GM19372 (cell line): ENCODE results near the gene LRRTM3.

Experiments
- ATAC-seq: cut with Tn5 transposase; IDR thresholded peaks from one replicate; pipeline ENCODE4 v1.9.1; 2021; ENCODE audit warnings: mild to moderate bottlenecking, low read depth, moderate library complexity; ENCODE audit not compliant: unreplicated experiment

Gene LRRTM3

GRCh38 chr10:67110286-67110685, 184.4 kb downstream of the LRRTM3 start:
- no peak for ATAC-seq

- ATAC-seq, result no peak
Observed at GRCh38 chr10:67112765-67113164, 186.9 kb downstream of the LRRTM3 start.

DNA sequence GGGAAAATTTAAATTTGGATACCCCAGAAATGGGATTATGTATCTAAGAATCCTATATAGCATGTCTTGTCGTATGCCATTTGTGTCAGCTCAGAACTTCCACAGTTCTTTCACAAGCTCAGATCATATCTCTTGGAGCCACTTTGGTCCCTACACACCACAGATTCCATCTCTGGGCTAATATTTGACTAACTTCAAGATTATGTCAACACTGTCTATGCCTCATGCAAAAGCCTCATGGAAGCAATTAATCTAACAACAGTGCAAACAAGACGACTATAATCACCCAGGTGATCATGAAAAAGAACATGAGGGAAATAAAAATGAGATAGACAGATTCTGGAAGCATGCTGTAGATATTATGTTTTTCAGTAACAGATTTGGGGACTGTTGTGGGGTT, 189.1 kb downstream of the LRRTM3 start:
- ATAC-seq, result no peak

- ATAC-seq, result no peak
Observed at GRCh38 chr10:67115972-67116371, 190.1 kb downstream of the LRRTM3 start.

- ATAC-seq, result no peak
Observed at GRCh38 chr10:67119651-67120050, 193.8 kb downstream of the LRRTM3 start.

DNA sequence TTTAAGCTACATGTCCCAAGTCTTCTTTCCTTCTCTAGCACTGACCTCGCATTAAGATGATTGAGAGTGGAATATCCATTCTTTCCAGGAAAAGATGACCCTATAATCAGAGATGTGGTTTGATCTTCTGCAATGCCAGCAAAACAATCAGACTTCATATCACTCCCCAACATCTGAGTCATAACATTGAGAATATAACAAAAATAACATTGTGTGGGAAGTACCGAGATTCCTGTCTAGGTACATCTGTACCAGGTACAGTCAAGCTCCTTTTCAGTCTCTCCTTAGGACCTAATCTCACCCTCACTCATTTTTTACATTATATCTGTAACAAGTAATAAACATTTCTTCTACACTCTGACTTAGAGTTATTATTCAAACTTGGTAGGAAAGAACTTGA, 201.6 kb downstream of the LRRTM3 start:
- ATAC-seq, result no peak

- no peak for ATAC-seq
Observed at GRCh38 chr10:67140641-67141040, 214.8 kb downstream of the LRRTM3 start.

DNA sequence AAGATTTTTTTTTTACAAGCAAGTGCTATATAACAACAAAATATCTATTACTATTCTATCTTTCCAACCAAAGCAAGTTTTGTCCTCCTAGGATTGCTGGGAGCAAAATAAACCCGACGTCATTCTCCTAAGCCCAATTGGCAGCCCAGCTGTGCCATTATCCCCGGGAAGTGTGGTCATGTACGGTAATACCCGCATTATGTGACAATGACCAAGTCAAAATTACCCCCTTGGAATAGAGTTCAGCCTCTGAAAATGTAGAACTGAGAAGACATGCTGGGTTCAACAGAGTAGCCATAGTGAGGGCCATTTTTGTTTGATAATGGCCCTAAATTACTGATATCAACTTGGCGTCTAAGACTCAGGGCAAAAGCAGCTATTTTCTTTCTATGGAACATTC, 215.5 kb downstream of the LRRTM3 start:
- no peak for ATAC-seq

DNA sequence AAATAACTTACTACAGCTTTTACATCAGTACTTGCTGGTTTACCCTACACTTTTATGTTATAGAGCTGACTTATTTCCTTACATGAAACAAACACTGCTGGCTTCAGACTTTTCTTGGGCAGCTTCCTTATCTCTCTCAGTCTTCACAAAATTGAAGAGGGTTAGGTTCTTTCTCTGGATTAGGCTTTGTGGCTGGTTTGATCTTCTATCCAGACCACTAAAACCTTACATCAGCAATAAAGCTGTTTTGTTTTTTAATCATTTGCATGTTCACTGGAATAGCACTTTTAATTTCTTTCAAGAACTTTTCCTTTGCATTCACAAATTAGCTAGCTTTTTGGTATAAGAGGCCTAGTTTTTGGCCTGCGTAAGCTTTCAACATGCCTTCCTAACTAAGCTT, 218.7 kb downstream of the LRRTM3 start:
- no peak for ATAC-seq
